Activated CD4-positive, alpha-beta memory T cell treated with anti-CD3 and anti-CD28 coated beads, Interleukin-2, amount 10 ng/mL, durations not matched to agents 7 days and 5 days (primary cell): ENCODE results near the gene ELP1. TPM values are rescaled to one million over a fixed set of nuclear protein-coding genes. Genes with fewer than 3 reads are reported as not detected.

ENCODE experiments used
- CTCF ChIA-PET: fragments of 350-600 bp; sonication (Branson Sonifier 250); formaldehyde crosslinking; loops from one replicate; lab custom pipeline; 2021; ENCODE audit warnings: antibody characterized with exemption, inconsistent platforms; lab: Charles Lee
- POLR2A ChIA-PET: fragments of 350-600 bp; sonication (Branson Sonifier 250); formaldehyde crosslinking; loops from one replicate; lab custom pipeline; 2021; ENCODE audit warnings: antibody characterized with exemption; lab: Charles Lee
- DNase-seq: peaks from one replicate; pipeline ENCODE4 v3.0.0-alpha.2; 2020
- H3K27ac Mint-ChIP-seq: one replicate; pipeline ENCODE4 v1.8.0; 2021; ENCODE audit warnings: mild to moderate bottlenecking, mixed read lengths
- H3K27me3 Mint-ChIP-seq: one replicate; pipeline ENCODE4 v1.8.0; 2021; ENCODE audit warnings: mixed read lengths
- H3K36me3 Mint-ChIP-seq: one replicate; pipeline ENCODE4 v1.8.0; 2021; ENCODE audit warnings: low read depth, mixed read lengths
- H3K4me1 Mint-ChIP-seq: one replicate; pipeline ENCODE4 v1.8.0; 2021; ENCODE audit warnings: mixed read lengths
- H3K4me3 Mint-ChIP-seq: one replicate; pipeline ENCODE4 v1.8.0; 2021; ENCODE audit warnings: mild to moderate bottlenecking, mixed read lengths
- H3K9me3 Mint-ChIP-seq: one replicate; pipeline ENCODE4 v1.8.0; 2021; ENCODE audit warnings: mixed read lengths
- total RNA-seq, 2 experiments: library from RNA; stranded (reverse); gene quantifications; one replicate each; pipeline ENCODE4 v1.2.3, GENCODE V29; 2021

Gene ELP1
- total RNA-seq, 2 experiments from 2014 or later, result 19.9 to 21.6 TPM

- no peak for DNase-seq
- ChIA-PET CTCF (no interaction called here), POLR2A (no interaction called here)
- Mint-ChIP-seq H3K36me3 (no peaks in the 10 kb centered on the region), H3K27ac (no peak overlapping the region), H3K27me3 (no peaks in the 10 kb centered on the region), H3K4me1 (peaks cover 3% of the 10 kb centered on the region), H3K4me3 (no peak overlapping the region), H3K9me3 (no peaks in the 10 kb centered on the region)
Observed at GRCh38 chr9:108836781-108837180, 97.1 kb downstream of the ELP1 start.

DNA sequence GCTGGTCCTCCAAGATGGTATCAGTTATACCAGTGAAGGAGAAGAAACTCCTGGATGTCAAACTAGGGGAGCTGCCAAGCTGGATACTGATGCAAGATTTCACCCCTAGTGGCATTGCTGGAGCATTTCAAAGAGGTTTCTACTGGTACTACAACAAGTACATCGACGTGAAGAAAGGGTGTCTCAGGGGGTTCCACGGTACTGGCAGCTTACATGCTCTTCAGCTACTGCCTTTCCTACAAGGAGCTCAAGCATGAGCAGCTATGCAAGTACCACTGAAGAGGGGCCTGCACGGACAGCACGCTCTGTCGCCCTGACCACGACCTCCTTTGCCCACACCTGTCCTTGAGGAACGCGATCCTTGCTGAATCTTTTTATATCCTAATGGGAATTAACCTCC, 97.6 kb downstream of the ELP1 start:
- ChIA-PET POLR2A (no interaction called here), CTCF (no interaction called here)
- peaks cover 3% of the 10 kb centered on the region for H3K4me1 Mint-ChIP-seq
- no peak for DNase-seq
- H3K9me3 Mint-ChIP-seq, result no peaks in the 10 kb centered on the region
- H3K36me3 Mint-ChIP-seq, result no peaks in the 10 kb centered on the region
- no peak overlapping the region for H3K27ac Mint-ChIP-seq
- H3K27me3 Mint-ChIP-seq, result no peaks in the 10 kb centered on the region
- no peak overlapping the region for H3K4me3 Mint-ChIP-seq

- no peak overlapping the region for H3K27ac Mint-ChIP-seq
- no peaks in the 10 kb centered on the region for H3K27me3 Mint-ChIP-seq
- ChIA-PET POLR2A (no interaction called here), CTCF (no interaction called here)
- H3K4me3 Mint-ChIP-seq, result no peak overlapping the region
- H3K36me3 Mint-ChIP-seq, result no peaks in the 10 kb centered on the region
- no peak for DNase-seq
- H3K9me3 Mint-ChIP-seq, result no peaks in the 10 kb centered on the region
- H3K4me1 Mint-ChIP-seq, result peaks cover 3% of the 10 kb centered on the region
Observed at GRCh38 chr9:108835831-108836230, 98.1 kb downstream of the ELP1 start.

DNA sequence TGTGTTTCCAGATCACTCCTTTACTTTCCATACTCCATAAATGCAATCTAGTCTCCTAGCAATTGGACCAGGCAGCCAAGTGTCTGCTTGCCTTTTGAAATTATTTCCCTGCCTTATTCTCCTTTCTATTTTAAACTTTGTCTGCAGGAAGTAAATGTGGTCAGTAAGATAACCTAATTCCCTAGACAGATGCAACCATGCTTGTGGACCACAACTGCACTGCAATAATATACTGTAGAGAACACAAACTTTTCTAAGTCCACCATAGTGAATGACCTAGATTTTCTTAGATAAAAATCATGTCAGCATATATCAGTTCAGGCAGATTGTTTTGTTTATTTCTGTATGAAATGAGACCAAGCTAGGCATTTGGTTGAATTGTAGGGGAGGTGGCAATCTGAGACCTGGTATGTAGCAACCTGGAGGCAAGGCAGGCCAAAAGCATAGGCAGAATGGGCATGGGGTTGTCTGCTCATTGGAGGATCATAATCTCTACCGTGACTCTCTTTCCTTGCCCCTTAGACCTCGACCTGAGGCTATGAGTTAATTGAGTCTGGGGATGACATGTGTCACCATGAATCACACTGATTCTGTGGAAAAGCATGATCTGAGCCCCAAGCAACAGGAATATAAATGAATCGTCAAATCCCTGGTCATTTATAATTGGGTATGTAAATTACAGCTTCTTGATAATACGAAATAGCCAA, 98.8 kb downstream of the ELP1 start:
- Mint-ChIP-seq H3K4me1 (peaks cover 7% of the 10 kb centered on the region), H3K36me3 (no peaks in the 10 kb centered on the region), H3K9me3 (no peaks in the 10 kb centered on the region), H3K27ac (no peak overlapping the region), H3K27me3 (no peaks in the 10 kb centered on the region), H3K4me3 (no peak overlapping the region)
- ChIA-PET POLR2A (no interaction called here), CTCF (no interaction called here)
- no peak for DNase-seq

GRCh38 chr9:108832179-108832500, 101.8 kb downstream of the ELP1 start:
- peaks cover 7% of the 10 kb centered on the region for H3K4me1 Mint-ChIP-seq
- DNase-seq, result no peak
- peaks cover 9% of the 10 kb centered on the region for H3K27me3 Mint-ChIP-seq
- no peak overlapping the region for H3K27ac Mint-ChIP-seq
- H3K36me3 Mint-ChIP-seq, result no peaks in the 10 kb centered on the region
- H3K4me3 Mint-ChIP-seq, result no peak overlapping the region
- H3K9me3 Mint-ChIP-seq, result no peaks in the 10 kb centered on the region
- CTCF ChIA-PET, result no interaction called here
- POLR2A ChIA-PET, result no interaction called here

GRCh38 chr9:108831496-108832178, 102.3 kb downstream of the ELP1 start:
- CTCF ChIA-PET, result no interaction called here
- H3K9me3 Mint-ChIP-seq, result no peaks in the 10 kb centered on the region

GRCh38 chr9:108830272-108830671, 103.7 kb downstream of the ELP1 start:
- H3K4me3 Mint-ChIP-seq, result no peak overlapping the region
- H3K36me3 Mint-ChIP-seq, result no peaks in the 10 kb centered on the region
- no peak for DNase-seq
- H3K9me3 Mint-ChIP-seq, result no peaks in the 10 kb centered on the region
- H3K27ac Mint-ChIP-seq, result no peak overlapping the region
- CTCF ChIA-PET, result interaction anchor here (0.7 kb wide), 1 partner anchor 536 kb away, joined by 3 read pairs; no protein-coding TSS in a partner anchor
- POLR2A ChIA-PET, result no interaction called here
- peaks cover 7% of the 10 kb centered on the region for H3K4me1 Mint-ChIP-seq
- peaks cover 9% of the 10 kb centered on the region for H3K27me3 Mint-ChIP-seq

More at GRCh38 chr9:108831496-108832178, 102.3 kb downstream of the ELP1 start:
- no peak overlapping the region for H3K4me3 Mint-ChIP-seq
- H3K36me3 Mint-ChIP-seq, result no peaks in the 10 kb centered on the region
- no peak for DNase-seq
- H3K27ac Mint-ChIP-seq, result no peak overlapping the region
- peaks cover 9% of the 10 kb centered on the region for H3K27me3 Mint-ChIP-seq
- POLR2A ChIA-PET, result no interaction called here
- peaks cover 7% of the 10 kb centered on the region for H3K4me1 Mint-ChIP-seq

DNA sequence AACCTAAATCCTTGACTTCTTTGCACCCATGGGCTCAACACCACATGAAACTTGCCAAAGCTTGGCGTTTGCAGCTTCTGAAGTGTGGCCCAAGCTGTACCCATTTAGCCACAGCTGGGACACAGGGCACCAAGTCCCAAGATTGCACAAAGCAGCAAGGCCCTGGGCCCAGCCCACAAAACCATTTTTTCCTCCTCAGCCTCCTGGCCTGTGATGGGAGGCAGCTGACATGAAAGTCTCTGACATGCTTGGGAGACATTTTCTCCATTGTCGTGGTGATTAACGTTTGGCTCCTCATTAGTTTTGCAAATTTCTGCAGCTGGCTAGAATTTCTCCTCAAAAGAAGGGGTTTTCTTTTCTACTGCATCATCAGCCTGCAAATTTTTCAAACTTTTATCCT, 110.1 kb downstream of the ELP1 start:
- Mint-ChIP-seq H3K4me1 (no peaks in the 10 kb centered on the region), H3K4me3 (no peak overlapping the region), H3K36me3 (no peaks in the 10 kb centered on the region), H3K27me3 (peaks cover 12% of the 10 kb centered on the region), H3K9me3 (peaks cover 6% of the 10 kb centered on the region), H3K27ac (no peak overlapping the region)
- ChIA-PET CTCF (no interaction called here), POLR2A (no interaction called here)
- no peak for DNase-seq

Other genes with a start within 250 kb of the ELP1 start
- gene ACTL7B, start 78.1 kb downstream of the ELP1 start, total RNA-seq, result not detected
- not detected for gene ACTL7A, start 71.9 kb downstream of the ELP1 start, total RNA-seq
- 10 to 100 TPM; 10.0 to 10.1 TPM for gene ABITRAM, start 276 bp upstream of the ELP1 start, total RNA-seq
- 10 to 100 TPM; 13.2 to 13.3 TPM for gene CTNNAL1, start 79.4 kb upstream of the ELP1 start, total RNA-seq
- 10 to 100 TPM; 33.3 TPM for gene TMEM245, start 185.8 kb upstream of the ELP1 start, total RNA-seq
- not detected for gene FRRS1L, start 233.1 kb upstream of the ELP1 start, total RNA-seq